ENCODE results near the gene SNX24.

SNX24 gene

DNA sequence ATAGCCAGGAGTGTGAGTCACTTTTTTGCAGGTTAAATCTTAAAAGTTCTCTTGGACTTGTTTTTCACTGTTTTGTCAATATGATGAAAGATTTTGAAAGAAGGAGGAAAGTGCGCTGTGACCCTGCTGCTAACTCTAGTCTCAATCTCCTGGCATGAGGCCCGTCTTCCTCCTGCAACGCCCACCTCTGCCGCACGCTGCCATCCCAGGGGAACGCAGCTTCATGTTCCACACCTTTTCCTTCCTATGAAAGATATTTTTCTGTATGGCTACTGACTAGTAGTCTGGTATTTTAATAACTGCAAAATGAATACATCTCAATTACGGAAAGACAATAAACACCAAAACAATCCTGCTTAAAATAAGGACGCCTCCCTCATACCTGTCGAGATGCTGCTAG is 182.8 kb downstream of the SNX24 start:
- no peak for DNase-seq (ENCODE audit: low read depth)

DNA sequence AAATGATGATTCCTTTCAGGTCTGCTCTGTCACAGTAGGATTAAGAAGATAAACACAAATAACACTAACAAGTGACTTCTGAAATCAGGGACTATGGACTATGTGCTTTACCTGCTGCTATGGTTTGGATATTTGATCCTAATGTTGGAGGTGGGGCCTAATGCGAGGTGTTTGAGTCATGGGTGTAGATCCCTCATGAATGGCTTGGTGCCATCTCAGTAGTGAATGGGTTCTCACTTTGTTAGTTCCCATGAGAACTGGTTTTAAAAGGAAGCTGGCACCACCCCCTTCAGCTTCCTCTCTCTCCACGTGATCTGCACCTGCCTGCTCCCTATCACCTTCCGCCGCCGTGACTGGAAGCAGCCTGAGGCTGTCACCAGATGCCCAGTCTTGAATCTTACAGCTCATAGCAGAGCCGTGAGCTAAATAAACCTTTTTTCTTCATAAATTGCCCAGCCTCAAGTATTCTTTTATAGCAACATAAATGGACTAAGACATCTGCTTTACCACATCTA is 187.8 kb downstream of the SNX24 start:
- no peak for DNase-seq (ENCODE audit: low read depth)

- DNase-seq (ENCODE audit: low read depth): no peak
These were observed 190.0 kb downstream of the SNX24 start for GRCh38 chr5:123035360-123035917.

- DNase-seq (ENCODE audit: low read depth): no peak
These were observed 190.5 kb downstream of the SNX24 start for GRCh38 chr5:123035918-123036390.

- no peak for DNase-seq (ENCODE audit: low read depth)
These were observed 191.1 kb downstream of the SNX24 start, which contains the start of gene PPIC for GRCh38 chr5:123036391-123037103. Gene PPIC, minus strand, starts transcription at chr5:123036725. Its CDS starts 100 bp downstream, at chr5:123036625.

GRCh38 chr5:123037104-123037418 is 191.6 kb downstream of the SNX24 start:
- DNase-seq (ENCODE audit: low read depth): no peak

DNA sequence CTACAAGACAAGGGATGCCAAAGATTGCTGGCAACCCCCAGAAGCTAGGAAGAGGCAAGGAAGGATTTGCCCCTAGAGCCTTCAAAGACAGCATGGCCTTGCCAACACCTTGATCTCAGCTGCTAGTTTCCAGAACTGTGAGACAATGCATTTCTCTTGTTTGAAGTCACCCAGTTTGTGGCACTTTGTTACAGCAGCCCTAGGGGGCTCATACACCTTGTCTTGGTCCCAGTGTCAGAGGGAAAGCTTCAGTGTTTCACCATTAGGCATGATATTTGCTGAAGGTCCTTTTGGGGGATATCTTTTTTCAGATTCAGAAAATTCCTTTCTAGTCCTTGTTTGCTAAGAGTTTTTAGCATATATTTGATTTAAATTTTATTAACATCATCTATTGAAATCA is 194.3 kb downstream of the SNX24 start:
- DNase-seq (ENCODE audit: low read depth): no peak

- no peak for DNase-seq (ENCODE audit: low read depth)
These were observed 199.7 kb downstream of the SNX24 start for GRCh38 chr5:123044926-123045617.

DNA sequence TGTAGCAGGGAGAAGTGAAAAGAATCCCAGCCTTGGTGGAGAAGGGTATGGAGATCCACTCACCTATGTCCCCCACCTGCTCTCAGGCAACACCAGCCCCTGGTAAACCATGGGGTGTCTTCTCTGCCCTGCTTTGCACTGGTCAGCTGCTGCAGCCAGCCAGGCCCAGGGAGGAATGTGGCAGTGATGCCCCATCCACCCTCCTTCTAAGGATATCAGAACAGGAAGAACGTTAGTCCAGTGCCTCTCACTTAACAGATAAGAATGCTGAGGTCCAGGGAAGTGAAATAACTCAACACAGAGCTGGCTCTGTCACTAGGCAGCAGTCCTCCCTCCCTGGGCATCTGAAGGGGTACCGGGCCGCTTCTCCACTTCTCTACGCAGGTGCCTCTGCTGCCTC is 200.8 kb downstream of the SNX24 start:
- DNase-seq (ENCODE audit: low read depth): no peak

GRCh38 chr5:123047706-123048105 is 202.3 kb downstream of the SNX24 start:
- DNase-seq (ENCODE audit: low read depth): no peak

DNA sequence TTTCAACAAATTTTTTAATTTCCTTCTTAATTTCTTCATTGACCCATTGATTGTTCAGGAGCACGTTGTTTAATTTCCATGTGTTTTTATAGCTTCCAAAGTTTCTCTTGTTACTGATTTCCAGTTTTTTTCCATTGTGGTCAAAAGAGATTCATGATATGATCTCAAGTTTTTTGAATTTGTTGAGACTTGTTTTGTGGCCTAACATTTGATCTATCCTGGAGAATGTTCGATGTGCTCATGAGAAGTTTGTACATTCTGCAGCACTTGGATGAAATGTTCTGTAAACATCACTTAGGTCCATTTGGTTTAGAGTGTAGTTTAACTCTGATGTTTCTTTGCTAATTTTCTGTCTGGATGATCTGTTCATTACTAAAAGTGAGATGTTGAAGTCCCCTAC is 205.8 kb downstream of the SNX24 start:
- DNase-seq (ENCODE audit: low read depth): no peak
